Right hindlimb (tissue), 1 donor: Measurements from ENCODE around the gene KIF26A.
A peak's percentile ranks its signal among the peaks of the same experiment; 100 is the strongest.

Source experiments
- DNase-seq: peaks from one replicate; pipeline ENCODE4 v3.0.0-alpha.2; 2018

Gene KIF26A

GRCh38 chr14:104132981-104133380 lies 5.4 kb upstream of the KIF26A start:
- peak; percentile 19 for DNase-seq

DNA sequence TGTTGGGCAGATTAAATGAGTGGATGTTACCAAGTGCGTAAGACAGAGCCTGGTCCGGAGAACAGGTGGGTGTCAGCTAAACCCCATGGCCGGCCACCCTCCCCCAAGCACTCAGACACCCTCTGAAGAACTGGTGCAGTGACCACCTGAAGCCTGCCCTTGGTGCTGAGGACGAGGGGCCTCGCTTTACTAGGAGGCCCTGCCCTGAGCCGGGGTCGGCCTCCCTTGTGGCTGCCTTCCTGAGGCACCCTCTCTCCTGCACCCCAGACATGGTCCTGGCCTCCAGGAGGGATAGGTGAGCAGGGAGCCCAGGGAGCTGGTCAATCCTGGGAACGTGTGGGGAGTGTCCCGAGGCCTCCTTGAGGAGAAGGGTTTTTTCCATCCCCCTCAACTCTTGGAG lies 4.9 kb upstream of the KIF26A start:
- no peak for DNase-seq

DNA sequence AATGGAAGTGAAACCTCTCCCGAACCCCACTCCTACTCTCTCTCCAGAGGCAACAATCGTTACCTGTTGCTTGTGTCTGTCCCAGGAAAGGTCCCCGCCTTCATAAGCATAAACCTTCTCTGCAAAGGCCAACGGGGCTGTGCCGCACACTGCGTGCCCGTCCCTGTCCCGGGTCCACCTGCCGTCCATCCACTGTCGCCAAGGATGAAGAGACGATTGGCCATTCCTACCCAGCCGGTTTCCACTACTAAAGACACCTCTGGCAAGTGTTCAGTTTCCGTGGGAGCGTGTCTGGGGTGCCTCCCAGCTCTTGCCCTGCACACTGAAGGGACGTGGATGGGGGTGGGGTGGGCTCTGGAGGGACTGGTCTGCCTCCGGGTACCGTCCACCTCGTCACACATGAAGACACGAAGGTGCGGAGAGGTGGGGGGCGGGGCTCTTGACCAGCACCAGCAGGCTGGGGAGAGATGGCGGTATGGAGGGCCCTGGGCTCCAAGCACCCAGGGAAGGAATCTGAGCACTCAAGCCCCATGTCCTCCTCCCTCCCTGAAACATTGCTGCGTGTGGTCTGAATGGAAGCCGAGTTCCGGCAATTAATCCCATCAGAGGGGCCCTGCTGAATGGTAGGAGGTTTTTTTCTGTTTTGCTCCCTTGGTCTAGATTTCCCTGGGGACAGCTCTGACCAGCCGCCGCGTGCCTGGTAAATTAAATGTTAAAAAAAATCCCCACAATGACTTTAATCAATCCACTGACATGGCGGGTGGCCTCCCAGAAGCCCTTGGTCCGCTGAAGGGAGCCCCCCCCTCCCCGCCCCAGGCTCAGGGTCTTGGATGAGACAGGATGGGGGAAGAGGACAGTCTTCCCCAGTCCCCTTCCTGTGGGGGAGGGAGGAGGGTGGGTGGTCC lies 4.1 kb upstream of the KIF26A start:
- peak; percentile 16 for DNase-seq

- DNase-seq: peak; percentile 40
Measured at GRCh38 chr14:104135121-104135903, 3.1 kb upstream of the KIF26A start.

DNA sequence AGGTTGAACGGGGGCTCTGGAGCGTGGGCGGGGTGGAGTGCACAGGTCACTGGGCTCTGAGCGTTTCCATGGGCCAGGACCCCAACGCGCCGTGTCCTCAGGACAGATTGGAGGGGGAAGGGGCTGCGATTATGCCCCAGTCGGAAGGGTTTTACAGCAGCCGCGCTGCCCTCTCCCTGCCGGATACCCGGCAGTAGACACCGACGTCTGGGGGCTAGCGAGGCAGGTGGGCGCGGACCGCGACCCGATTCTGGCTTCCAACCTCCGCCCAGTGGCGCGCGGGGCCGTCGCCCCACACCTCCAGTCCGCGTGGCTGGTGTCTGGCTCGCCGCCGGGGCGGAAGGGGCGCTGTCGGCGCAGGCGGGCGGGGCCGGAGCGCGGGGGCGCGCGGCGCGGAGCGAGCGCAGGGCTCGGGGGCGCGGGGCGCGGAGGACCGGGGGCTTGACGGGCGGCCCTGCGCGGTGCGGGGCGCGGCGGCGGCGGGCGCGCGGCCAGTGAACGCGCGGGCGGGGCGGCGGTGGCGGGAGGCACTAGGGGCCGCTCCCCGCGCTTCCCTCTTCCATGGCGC lies 2.4 kb upstream of the KIF26A start:
- DNase-seq: peak; percentile 12

DNA sequence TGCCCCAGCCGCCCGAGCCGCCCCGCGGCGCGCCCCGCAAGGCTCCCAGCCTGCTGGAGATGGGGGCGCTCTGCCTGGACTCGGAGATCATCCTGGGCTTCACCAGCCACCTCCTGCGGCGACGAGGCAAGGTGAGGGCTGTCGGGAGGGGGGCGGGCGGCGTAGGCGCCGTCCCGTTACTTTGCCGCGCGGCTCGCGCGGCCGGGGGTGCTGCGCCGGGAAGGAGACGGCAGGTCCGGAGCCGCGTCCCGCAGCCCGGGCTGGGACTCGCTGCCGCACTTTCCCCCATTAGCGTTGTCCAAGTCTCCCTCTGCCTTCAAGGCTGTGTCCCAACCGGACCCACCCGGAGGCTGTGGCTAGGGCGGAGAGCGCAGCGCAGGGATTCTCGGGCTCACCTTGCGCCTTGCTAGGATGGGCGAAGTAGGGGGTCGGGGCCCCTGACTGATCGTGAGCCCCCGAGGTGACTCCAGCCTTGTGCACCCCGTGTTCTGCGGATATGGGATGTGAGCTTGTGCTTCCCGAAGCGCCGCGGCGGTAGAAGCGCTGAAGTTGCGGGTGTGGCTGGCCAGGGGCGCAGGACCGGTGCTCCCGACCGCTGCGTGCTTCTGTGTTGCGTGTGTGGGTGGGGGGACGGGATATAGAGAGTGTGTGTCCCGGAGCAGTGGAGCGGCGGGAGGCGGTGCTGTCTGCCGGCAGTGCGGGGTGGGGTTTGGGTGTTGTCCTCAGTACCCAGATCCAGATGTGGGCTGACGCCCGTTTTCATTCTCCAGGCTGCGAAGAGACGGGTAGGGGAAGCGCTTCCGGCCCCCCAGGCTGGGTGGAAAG lies 1.7 kb upstream of the KIF26A start:
- peak; percentile 29 for DNase-seq

GRCh38 chr14:104137297-104138097 lies 890 bp upstream of the KIF26A start:
- DNase-seq: peak; percentile 71

- peak; percentile 41 for DNase-seq
Measured at GRCh38 chr14:104138718-104139459, 502 bp downstream of the KIF26A start.

- DNase-seq: peak; percentile 39
Measured at GRCh38 chr14:104139460-104140212, 1.2 kb downstream of the KIF26A start.

DNA sequence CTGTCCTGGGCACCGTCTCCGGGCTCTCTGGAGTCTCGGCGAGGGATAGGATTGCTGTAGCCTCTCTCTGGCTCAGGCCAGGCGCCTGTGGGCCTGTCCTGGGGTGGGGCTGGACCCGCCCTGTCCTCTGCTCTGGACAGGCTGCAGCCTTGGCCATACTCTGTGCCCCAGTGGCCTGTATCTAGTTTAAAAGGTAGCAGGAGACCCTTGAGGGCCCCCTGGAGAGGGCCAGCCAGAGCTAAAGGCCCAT lies 1.8 kb downstream of the KIF26A start:
- peak; percentile 9 for DNase-seq

DNA sequence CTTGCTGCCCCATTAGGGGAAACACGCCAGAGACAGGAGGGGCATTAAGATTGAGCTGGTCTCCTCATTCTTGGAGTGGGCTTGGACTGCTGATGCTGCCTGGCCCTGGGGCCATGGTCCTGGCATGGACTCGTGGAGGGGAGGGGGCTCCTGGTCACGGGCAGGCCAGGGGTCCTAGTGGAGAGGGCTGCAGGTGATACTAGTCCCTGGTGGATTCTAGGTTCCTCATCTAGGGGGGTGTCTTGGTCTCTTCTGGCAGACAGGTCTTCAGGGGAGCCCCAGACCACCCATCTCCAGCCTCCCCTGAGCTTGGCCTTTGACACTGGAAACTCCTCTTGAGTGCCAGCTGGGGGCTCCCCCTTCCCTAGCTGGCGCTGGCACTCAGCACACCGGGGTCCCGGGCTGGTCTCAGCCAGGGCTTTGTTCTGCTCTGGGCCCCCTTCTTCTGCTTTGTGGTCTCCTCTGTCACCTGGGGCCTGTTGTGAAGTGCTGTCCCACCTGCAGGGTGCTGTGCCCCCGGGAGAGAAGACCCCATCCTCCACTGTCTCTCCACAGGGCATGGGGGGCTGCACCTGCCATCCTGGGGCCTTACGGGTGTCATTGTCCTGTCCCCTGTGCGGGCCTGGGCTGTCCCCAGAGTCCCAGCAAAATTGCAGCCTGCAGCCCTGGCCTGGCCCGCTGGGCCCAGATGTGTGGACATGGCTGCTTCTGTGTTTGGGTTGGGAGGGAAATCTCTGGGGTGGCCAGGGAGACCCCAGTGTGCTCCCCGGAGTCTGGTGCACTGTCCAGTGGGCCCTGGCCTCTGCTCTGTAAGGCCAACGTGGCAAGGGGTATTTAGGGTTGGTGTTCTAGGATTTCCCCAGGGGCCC lies 2.3 kb downstream of the KIF26A start:
- peak; percentile 33 for DNase-seq

DNA sequence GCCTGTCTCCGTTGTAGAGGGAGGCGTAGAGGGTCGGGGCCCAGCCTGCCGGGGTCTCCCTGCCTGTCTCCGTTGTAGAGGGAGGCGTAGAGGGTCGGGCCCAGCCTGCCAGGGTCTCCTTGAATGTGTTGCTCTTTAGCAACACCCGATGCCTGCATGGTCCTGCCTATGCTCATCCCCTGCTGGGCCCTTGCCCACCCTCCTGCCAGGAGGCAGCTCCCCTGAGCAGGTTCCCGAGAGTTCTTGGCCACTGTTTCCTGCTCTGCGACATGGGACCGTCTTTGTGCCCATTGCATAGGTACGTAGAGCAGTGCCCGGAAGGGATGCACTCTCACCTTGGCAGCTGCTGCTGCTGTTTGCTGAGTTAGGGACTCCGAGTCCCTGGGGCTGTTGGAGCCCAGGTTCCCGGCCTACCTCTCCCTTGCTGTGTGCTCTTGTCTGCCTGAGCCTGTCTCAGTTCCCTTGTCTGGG lies 3.3 kb downstream of the KIF26A start:
- peak; percentile 18 for DNase-seq

- DNase-seq: peak; percentile 15
Measured at GRCh38 chr14:104142136-104142945, 4.0 kb downstream of the KIF26A start.

DNA sequence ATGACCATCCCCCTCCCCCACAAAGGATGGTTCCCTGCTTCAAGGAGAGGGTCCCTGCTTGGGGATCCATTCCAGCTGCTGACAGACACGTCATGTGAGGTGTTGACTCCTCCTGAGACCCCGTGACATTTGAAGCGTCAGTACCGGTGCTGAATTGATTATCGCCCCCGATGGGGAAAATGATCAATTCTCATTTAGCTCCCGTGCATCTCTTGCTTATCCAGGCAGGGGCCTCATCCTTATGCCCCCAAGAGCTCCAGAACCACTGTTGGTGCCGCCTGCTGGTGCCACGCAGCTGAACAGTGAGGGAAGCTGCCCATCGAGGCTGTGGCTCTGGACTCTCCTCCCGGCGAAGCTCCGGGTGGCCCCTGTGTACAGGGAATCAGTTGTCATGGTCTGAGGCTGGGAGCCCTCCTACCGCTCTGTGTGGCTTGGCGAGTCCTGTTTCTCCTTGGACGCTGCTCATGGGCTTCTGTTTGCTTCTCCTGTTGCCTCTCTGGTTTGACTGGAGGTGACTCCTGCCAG lies 4.6 kb downstream of the KIF26A start:
- peak; percentile 10 for DNase-seq

GRCh38 chr14:104143521-104144452 lies 5.4 kb downstream of the KIF26A start:
- peak; percentile 12 for DNase-seq

GRCh38 chr14:104144453-104144790 lies 6.0 kb downstream of the KIF26A start:
- no peak for DNase-seq
